Measurements from ENCODE around the gene RGS2. TPM values are rescaled to one million over a fixed set of nuclear protein-coding genes. Genes with fewer than 3 reads are reported as not detected.

Gene RGS2
- total RNA-seq = 15.8 TPM
- long read RNA-seq, partial matches to known transcripts = 1 of 3 reads
- long read RNA-seq, other reads (novel, unspliced or antisense) = 0 of 3 reads

DNA sequence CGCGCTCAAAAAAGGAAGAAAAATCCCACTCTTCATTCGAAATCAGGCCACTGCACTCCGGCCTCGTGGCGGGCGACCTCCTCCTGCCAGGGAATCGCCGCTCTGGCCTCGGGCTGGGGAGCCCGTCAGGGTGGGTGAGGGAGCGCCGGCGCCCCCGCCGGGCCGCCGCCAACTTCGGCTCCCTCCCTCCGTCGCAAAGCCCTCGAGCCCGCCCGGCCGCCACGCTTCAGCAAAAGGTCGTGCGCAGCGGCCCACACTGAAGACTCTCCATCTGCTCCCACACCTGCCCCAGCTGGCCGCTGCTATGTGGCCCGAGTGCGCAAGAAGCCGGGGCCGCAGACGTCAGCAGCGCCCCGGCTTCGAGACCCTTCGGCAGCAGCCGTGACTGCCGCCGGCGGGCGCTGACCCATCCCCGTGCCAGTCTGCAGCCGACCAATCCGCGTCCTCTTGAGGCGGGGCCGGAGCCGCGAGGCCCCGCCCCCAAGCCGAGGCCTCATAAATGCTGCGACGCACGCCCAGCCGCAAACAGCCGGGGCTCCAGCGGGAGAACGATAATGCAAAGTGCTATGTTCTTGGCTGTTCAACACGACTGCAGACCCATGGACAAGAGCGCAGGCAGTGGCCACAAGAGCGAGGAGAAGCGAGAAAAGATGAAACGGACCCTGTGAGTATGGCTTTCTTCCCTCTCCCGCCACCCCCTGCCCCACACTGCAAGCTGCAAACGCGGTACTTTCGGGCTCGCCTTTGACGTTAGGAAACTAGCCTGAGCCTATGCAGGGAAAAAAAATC is at the start of gene RGS2:
Gene RGS2, plus strand, starts transcription at position 522 of the 789 bp plus-strand sequence. Its CDS starts 33 bp downstream, at position 555.
- peaks cover 46% of the 10 kb centered on the region for H3K4me1 ChIP-seq
- intact Hi-C loops (cut with micrococcal nuclease) = loop anchor here (5.0 kb wide), 1 partner anchor 209 kb away; no protein-coding TSS in a partner anchor

GRCh38 chr1:192759104-192759503 is 49.7 kb upstream of the RGS2 start:
- DNase-seq = no peak
- intact Hi-C loops (cut with micrococcal nuclease) = no loop called here
- no peaks in the 10 kb centered on the region for H3K27me3 ChIP-seq (ENCODE audit: low read depth)
- H3K36me3 ChIP-seq = no peaks in the 10 kb centered on the region
- TF ChIP-seq, protein P1, sequence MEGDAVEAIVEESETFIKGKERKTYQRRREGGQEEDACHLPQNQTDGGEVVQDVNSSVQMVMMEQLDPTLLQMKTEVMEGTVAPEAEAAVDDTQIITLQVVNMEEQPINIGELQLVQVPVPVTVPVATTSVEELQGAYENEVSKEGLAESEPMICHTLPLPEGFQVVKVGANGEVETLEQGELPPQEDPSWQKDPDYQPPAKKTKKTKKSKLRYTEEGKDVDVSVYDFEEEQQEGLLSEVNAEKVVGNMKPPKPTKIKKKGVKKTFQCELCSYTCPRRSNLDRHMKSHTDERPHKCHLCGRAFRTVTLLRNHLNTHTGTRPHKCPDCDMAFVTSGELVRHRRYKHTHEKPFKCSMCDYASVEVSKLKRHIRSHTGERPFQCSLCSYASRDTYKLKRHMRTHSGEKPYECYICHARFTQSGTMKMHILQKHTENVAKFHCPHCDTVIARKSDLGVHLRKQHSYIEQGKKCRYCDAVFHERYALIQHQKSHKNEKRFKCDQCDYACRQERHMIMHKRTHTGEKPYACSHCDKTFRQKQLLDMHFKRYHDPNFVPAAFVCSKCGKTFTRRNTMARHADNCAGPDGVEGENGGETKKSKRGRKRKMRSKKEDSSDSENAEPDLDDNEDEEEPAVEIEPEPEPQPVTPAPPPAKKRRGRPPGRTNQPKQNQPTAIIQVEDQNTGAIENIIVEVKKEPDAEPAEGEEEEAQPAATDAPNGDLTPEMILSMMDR (IDR thresholded peaks at IDR 0.05; ENCODE audit: borderline replicate concordance) = no peak
- H3K4me3 ChIP-seq = no peak overlapping the region
- H3K27ac ChIP-seq (replicated peaks) = no peak overlapping the region
- no peaks in the 10 kb centered on the region for H3K9me3 ChIP-seq (replicated peaks)
- H3K4me1 ChIP-seq = no peaks in the 10 kb centered on the region

More for the DNA sequence above, at the start of gene RGS2:
- Histone ChIP-seq H3K4me3 (peak within 1 kb of the TSS; percentile 80), H3K27ac (replicated peaks) (peak within 1 kb of the TSS; percentile 94), H3K9me3 (replicated peaks) (no peaks in the 10 kb centered on the region), H3K27me3 (ENCODE audit: low read depth) (no peaks in the 10 kb centered on the region), H3K36me3 (peaks cover 12% of the 10 kb centered on the region)
- peak; percentile 92 for DNase-seq
- TF ChIP-seq, protein P1 (IDR thresholded peaks at IDR 0.05; ENCODE audit: borderline replicate concordance) = peak; percentile 34

DNA sequence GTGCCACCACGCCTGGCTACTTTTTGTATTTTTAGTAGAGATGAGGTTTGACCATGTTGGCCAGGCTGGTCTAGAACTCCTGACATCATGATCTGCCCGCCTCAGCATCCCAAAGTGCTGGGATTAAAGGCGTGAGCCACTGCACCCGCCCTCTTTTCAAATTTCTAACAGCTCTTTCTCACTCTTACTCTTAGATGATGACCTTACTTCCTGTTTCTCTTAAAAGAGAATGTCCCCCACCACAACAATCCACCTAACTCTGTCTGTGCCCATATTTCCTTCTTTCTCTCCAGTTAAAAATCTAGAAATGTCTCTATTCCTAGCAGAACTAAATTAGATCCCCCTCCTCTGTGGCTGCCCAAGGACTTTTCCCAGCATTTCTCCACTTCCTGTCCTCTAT is 46.6 kb upstream of the RGS2 start:
- Histone ChIP-seq H3K9me3 (replicated peaks) (no peaks in the 10 kb centered on the region), H3K27me3 (ENCODE audit: low read depth) (no peaks in the 10 kb centered on the region), H3K36me3 (no peaks in the 10 kb centered on the region), H3K27ac (replicated peaks) (no peak overlapping the region), H3K4me3 (no peak overlapping the region), H3K4me1 (no peaks in the 10 kb centered on the region)
- intact Hi-C loops (cut with micrococcal nuclease) = no loop called here
- no peak for DNase-seq
- TF ChIP-seq, protein P1 (IDR thresholded peaks at IDR 0.05; ENCODE audit: borderline replicate concordance) = no peak

- Histone ChIP-seq H3K27me3 (ENCODE audit: low read depth) (no peaks in the 10 kb centered on the region), H3K4me3 (no peak overlapping the region), H3K27ac (replicated peaks) (no peak overlapping the region), H3K9me3 (replicated peaks) (no peaks in the 10 kb centered on the region), H3K36me3 (no peaks in the 10 kb centered on the region), H3K4me1 (peaks cover under 1% of the 10 kb centered on the region)
- intact Hi-C loops (cut with micrococcal nuclease) = no loop called here
- TF ChIP-seq, protein P1 (IDR thresholded peaks at IDR 0.05; ENCODE audit: borderline replicate concordance) = no peak
- no peak for DNase-seq
Measured at GRCh38 chr1:192763243-192763642, 45.6 kb upstream of the RGS2 start.

DNA sequence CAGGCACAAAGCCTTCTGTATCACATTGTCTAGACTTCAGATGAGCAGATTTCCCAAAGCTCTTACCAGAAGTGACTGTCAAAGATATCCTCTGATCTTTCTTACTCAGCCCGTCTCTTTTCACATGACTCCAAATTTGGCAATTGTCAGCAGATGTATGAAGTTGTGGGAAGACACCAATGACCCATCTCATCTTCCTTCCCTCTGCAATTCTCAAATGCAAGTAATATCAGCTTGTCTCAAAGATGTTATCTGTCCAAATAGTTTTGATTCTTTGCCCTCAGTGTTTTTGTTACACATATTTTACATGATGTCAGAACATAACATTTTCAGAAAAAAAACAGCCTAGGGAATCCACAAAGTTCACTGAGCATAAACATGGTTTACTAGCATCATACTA is 45.1 kb upstream of the RGS2 start:
- Histone ChIP-seq H3K27me3 (ENCODE audit: low read depth) (no peaks in the 10 kb centered on the region), H3K4me3 (no peak overlapping the region), H3K36me3 (no peaks in the 10 kb centered on the region), H3K27ac (replicated peaks) (no peak overlapping the region), H3K9me3 (replicated peaks) (no peaks in the 10 kb centered on the region), H3K4me1 (peaks cover 4% of the 10 kb centered on the region)
- intact Hi-C loops (cut with micrococcal nuclease) = no loop called here
- TF ChIP-seq, protein P1 (IDR thresholded peaks at IDR 0.05; ENCODE audit: borderline replicate concordance) = no peak
- DNase-seq = no peak

Data from left ventricle myocardium inferior (tissue), 1 donor.